HG02642 (cell line): Measurements from ENCODE around the gene NUTM1.

ENCODE experiments used
- ATAC-seq: cut with Tn5 transposase; IDR thresholded peaks from one replicate; pipeline ENCODE4 v1.9.1; 2021; ENCODE audit warnings: mild to moderate bottlenecking; ENCODE audit not compliant: unreplicated experiment, poor library complexity

NUTM1 gene

GRCh38 chr15:34403899-34404298 lies 60.8 kb downstream of the NUTM1 start:
- ATAC-seq = peak; percentile 46
